Measurements from ENCODE around the gene SIPA1L3.
A peak's percentile ranks its signal among the peaks of the same experiment; 100 is the strongest.

SIPA1L3 gene

GRCh38 chr19:37980419-37981170 lies 73.6 kb downstream of the SIPA1L3 start:
- no peak for DNase-seq

- DNase-seq = no peak
These were observed 74.9 kb downstream of the SIPA1L3 start for GRCh38 chr19:37981785-37982475.

GRCh38 chr19:37982655-37983054 lies 75.6 kb downstream of the SIPA1L3 start:
- no peak for DNase-seq

- no peak for DNase-seq
These were observed 76.1 kb downstream of the SIPA1L3 start for GRCh38 chr19:37983153-37983552.

GRCh38 chr19:37983916-37984315 lies 76.9 kb downstream of the SIPA1L3 start:
- no peak for DNase-seq

- no peak for DNase-seq
These were observed 79.2 kb downstream of the SIPA1L3 start for GRCh38 chr19:37986048-37986750.

GRCh38 chr19:37987356-37988332 lies 80.6 kb downstream of the SIPA1L3 start:
- DNase-seq = no peak

- no peak for DNase-seq
These were observed 82.0 kb downstream of the SIPA1L3 start for GRCh38 chr19:37988758-37989635.

- no peak for DNase-seq
These were observed 82.8 kb downstream of the SIPA1L3 start for GRCh38 chr19:37989855-37990254.

GRCh38 chr19:37990362-37990761 lies 83.4 kb downstream of the SIPA1L3 start:
- DNase-seq = no peak

- no peak for DNase-seq
These were observed 84.3 kb downstream of the SIPA1L3 start for GRCh38 chr19:37991176-37991835.

- DNase-seq = peak; percentile 55
These were observed 84.8 kb downstream of the SIPA1L3 start for GRCh38 chr19:37991841-37992248.

- DNase-seq = no peak
These were observed 85.8 kb downstream of the SIPA1L3 start for GRCh38 chr19:37992761-37993160.

GRCh38 chr19:37994823-37995130 lies 87.8 kb downstream of the SIPA1L3 start:
- DNase-seq = no peak

GRCh38 chr19:37995346-37995745 lies 88.3 kb downstream of the SIPA1L3 start:
- DNase-seq = no peak

- peak; percentile 46 for DNase-seq
These were observed 90.9 kb downstream of the SIPA1L3 start for GRCh38 chr19:37997911-37998344.

- DNase-seq = no peak
These were observed 91.8 kb downstream of the SIPA1L3 start for GRCh38 chr19:37998801-37999308.

GRCh38 chr19:37999309-38000213 lies 92.6 kb downstream of the SIPA1L3 start:
- DNase-seq = no peak

GRCh38 chr19:38001158-38001781 lies 94.3 kb downstream of the SIPA1L3 start:
- no peak for DNase-seq
